Body of pancreas (tissue), 4 donors: ENCODE data around the gene RAB40C.
"Not testable (repeated sequence)": the region's sequence is repeated elsewhere in the genome, so short reads cannot be mapped to it uniquely, and the experiment has no call there.

Experiments used
- POLR2A ChIP-seq, 3 donors: fragments of 450-650 bp; IDR thresholded peaks; one replicate each; pipeline ENCODE4 v1.6.1; 2016; ENCODE audit warnings: antibody characterized with exemption in 3 of 3, mild to moderate bottlenecking in 2 of 3
- TF ChIP-seq, protein P1 (sequence below), 7 experiments: fragments of 450-650 bp in 4 of 7; fragments of 200-600 bp in 3 of 7; sonication (generic) in 3 of 7; IDR thresholded peaks; one replicate each; pipeline ENCODE4 v1.5.1; 2016 to 2019; ENCODE audit warnings: antibody characterized with exemption in 7 of 7

DNA sequence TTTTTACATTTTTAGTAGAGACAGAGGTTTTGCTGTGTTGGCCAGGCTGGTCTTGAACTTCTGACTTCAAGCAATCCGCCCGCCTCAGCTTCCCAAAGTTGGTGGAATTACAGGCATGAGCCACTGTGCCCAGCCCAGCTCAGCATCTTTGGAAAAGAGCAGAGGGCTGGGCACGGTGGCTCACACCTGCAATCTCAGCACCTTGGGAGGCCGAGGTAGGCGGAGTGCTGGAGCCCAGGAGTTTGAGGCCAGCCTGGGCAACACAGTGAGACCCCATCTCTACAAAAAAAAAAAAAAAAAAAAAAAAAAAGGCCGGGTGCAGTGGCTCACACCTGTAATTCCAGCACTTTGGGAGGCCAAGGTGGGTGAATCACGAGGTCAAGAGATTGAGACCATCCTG is 7.8 kb downstream of the RAB40C start:
- TF ChIP-seq, protein P1, sequence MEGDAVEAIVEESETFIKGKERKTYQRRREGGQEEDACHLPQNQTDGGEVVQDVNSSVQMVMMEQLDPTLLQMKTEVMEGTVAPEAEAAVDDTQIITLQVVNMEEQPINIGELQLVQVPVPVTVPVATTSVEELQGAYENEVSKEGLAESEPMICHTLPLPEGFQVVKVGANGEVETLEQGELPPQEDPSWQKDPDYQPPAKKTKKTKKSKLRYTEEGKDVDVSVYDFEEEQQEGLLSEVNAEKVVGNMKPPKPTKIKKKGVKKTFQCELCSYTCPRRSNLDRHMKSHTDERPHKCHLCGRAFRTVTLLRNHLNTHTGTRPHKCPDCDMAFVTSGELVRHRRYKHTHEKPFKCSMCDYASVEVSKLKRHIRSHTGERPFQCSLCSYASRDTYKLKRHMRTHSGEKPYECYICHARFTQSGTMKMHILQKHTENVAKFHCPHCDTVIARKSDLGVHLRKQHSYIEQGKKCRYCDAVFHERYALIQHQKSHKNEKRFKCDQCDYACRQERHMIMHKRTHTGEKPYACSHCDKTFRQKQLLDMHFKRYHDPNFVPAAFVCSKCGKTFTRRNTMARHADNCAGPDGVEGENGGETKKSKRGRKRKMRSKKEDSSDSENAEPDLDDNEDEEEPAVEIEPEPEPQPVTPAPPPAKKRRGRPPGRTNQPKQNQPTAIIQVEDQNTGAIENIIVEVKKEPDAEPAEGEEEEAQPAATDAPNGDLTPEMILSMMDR (IDR thresholded peaks at IDR 0.05), result not testable (repeated sequence)
- TF ChIP-seq POLR2A (IDR thresholded peaks at IDR 0.05), result not testable (repeated sequence)
